Aorta (tissue), 5 donors: ENCODE results near the gene COL7A1. TPM values are rescaled to one million over a fixed set of nuclear protein-coding genes. Genes with fewer than 3 reads are reported as not detected.
"Not testable (repeated sequence)": the region's sequence is repeated elsewhere in the genome, so short reads cannot be mapped to it uniquely, and the experiment has no call there.

Experiments
- ATAC-seq: fragments of 200-7000 bp; cut with Tn5 transposase; one replicate; pipeline ENCODE4 v1.9.1; 2022; ENCODE audit warnings: moderate library complexity; ENCODE audit not compliant: low FRiP score
- DNase-seq, 2 donors: peaks; one replicate each; pipeline ENCODE4 v3.0.0-alpha.2; 2020
- H3K27ac ChIP-seq, 2 donors: one replicate each; pipeline ENCODE4 v1.5.1; 2013; ENCODE audit warnings: low read length in 2 of 2, mild to moderate bottlenecking in 2 of 2, moderate library complexity in 2 of 2, control low read depth in 1 of 2, inconsistent platforms in 1 of 2, low read depth in 1 of 2
- H3K27me3 ChIP-seq, 2 donors: one replicate each; pipeline ENCODE4 v1.6.1; 2013; ENCODE audit warnings: control low read depth in 1 of 2, low read length in 1 of 2, mild to moderate bottlenecking in 1 of 2, moderate library complexity in 1 of 2; ENCODE audit not compliant: insufficient read depth in 2 of 2, control insufficient read depth in 1 of 2
- H3K36me3 ChIP-seq, 2 donors: one replicate each; pipeline ENCODE4 v1.6.1; 2013; ENCODE audit warnings: control low read depth in 1 of 2, low read length in 1 of 2, mild to moderate bottlenecking in 1 of 2; ENCODE audit not compliant: insufficient read depth in 2 of 2, control insufficient read depth in 1 of 2
- H3K4me1 ChIP-seq, 2 donors: one replicate each; pipeline ENCODE4 v1.6.1; 2013; ENCODE audit warnings: low read length in 2 of 2, control low read depth in 1 of 2, mild to moderate bottlenecking in 1 of 2, moderate library complexity in 1 of 2; ENCODE audit not compliant: insufficient read depth in 2 of 2, control insufficient read depth in 1 of 2
- H3K4me3 ChIP-seq, 2 donors: one replicate each; pipeline ENCODE4 v1.5.1; 2013; ENCODE audit warnings: low read length in 2 of 2, control low read depth in 1 of 2, mild to moderate bottlenecking in 1 of 2
- H3K9me3 ChIP-seq: one replicate; pipeline ENCODE4 v1.6.1; 2013; ENCODE audit warnings: mild to moderate bottlenecking, low read length; ENCODE audit not compliant: control insufficient read depth
- WGBS, 2 donors: extraction: QIAGEN DNeasy Blood & Tissue Kit; methylation state at CpG; one replicate each; pipeline ENCODE4 v1.1.7; 2013; 5-methylcytosine and 5-hydroxymethylcytosine counted together
- intact Hi-C, 2 donors: fragments of 100-400 bp; cut with DNase I; formaldehyde crosslinking; loops; one replicate each; pipeline versions ENCODE4 v1.14.2 to v1.15.0; 2022
- polyA plus RNA-seq, 2 donors: library from polyadenylated mRNA; stranded (reverse); fragments of 200-250 nt; gene quantifications; one replicate each; pipeline ENCODE4 v1.2.3, GENCODE V29; 2013
- total RNA-seq, 2 donors: library from RNA; stranded (reverse); fragmentation: NEBNext Ultra II Directional; extraction: Animal tissue kit (Norgen Biotek cat#: 25700); gene quantifications; one replicate each; pipeline ENCODE4 v1.2.1, GENCODE V29; 2021
- donor health status: healthy with polysubstance abuse.
- donor health status: Bipolar disorder and iron deficiency.
- donor health status: DM: no; HTN: no; CAD: no.
- donor health status: DM: no; HTN: no; CAD: no.
- donor health status: DM: yes; HTN: yes; CAD: no.

Gene COL7A1
- total and polyA plus RNA-seq, 4 donors = 3.9 to 217 (median 6.0) TPM

DNA sequence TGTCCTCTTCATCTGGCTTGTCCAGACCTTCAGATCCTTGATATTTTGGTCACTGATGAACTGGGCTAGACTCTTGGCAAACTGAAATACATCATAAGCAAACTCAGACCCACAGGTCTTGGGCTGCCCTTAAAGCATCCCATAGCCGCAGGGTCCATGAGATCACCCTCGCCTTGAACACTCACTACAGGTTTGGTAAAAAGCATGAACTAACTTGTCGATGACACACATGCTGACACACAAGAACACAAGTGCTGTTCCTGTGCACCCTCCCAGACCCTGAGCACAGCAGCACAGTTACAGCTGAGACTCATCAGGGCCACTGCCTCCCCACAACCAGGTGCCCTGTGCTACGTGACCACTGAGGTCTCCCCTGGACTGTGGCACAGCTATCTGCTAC, 59.6 kb downstream of the COL7A1 start:
- H3K4me1 ChIP-seq = no peaks in the 10 kb centered on the region
- 96 to 99% methylated on average over 4 of the region's 4 CpGs for WGBS, 2 donors
- intact Hi-C loops = no loop called here
- no peaks in the 10 kb centered on the region for H3K27me3 ChIP-seq
- no peak for DNase-seq
- ATAC-seq = no peak
- H3K27ac ChIP-seq = no peak overlapping the region
- no peaks in the 10 kb centered on the region for H3K9me3 ChIP-seq
- no peak overlapping the region for H3K4me3 ChIP-seq
- H3K36me3 ChIP-seq = peaks cover 0 to 4% of the 10 kb centered on the region in 2 donors

DNA sequence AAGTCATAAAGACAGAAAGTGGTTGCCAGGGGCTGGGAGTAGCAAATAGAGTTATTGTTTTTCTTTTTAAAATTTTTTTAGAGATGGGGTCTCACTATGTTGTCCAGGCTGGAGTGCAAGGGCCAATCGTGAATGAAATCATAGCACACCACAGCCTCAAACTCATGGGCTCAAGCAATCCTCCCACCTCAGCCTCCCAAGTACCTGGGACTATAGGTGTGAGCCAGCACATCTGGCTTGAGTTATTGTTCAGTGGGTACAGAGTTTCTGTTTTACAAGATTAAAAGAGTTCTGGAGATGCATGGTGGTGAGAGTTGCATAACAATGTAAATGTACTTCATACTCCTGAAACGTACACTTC, 62.2 kb downstream of the COL7A1 start:
- Histone ChIP-seq H3K27ac (no peak overlapping the region), H3K4me1 (no peaks in the 10 kb centered on the region), H3K27me3 (no peaks in the 10 kb centered on the region), H3K4me3 (no peak overlapping the region), H3K36me3 (peaks cover 0 to 5% of the 10 kb centered on the region in 2 donors), H3K9me3 (no peaks in the 10 kb centered on the region)
- 84 to 89% methylated on average over 2 of the region's 2 CpGs for WGBS, 2 donors
- ATAC-seq (no peak), DNase-seq (no peak)
- intact Hi-C loops = no loop called here

DNA sequence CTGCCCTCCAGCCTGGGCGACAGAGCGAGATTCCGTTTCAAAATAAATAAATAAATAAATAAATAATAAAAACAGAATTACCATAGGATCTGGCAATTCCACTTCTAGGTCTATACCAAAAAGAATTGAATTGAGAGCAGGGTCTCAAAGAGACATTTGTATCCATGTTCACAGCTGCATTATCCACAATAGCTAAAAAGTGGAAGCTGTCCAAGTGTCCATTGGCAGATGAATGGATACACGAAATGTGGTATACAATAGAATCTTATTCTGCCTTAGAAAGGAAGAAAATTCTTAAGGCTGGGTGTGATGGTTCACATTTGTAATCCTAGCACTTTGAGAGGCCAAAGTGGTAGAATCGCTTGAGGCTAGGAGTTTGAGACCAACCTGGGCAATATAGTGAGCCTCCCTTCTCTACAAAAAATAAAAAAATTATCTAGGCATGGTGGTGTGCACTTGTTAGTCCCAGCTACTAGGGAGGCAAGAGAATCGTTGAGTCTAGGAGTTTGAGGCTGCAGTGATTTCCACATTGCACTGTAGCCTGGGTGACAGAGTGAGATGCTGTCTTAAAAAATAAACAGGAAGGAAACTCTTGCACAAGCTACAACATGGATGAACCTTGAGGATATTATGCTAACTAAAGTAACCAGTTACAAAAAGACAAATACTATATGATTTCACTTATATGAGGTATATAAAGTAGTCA, 62.7 kb downstream of the COL7A1 start:
- intact Hi-C loops = no loop called here
- DNase-seq (no peak), ATAC-seq (no peak)
- Histone ChIP-seq H3K27me3 (no peaks in the 10 kb centered on the region), H3K9me3 (no peaks in the 10 kb centered on the region), H3K4me1 (no peaks in the 10 kb centered on the region), H3K36me3 (peaks cover 0 to 5% of the 10 kb centered on the region in 2 donors), H3K4me3 (no peak overlapping the region), H3K27ac (no peak overlapping the region)
- WGBS, 2 donors = 96 to 98% methylated on average over 6 of the region's 6 CpGs

DNA sequence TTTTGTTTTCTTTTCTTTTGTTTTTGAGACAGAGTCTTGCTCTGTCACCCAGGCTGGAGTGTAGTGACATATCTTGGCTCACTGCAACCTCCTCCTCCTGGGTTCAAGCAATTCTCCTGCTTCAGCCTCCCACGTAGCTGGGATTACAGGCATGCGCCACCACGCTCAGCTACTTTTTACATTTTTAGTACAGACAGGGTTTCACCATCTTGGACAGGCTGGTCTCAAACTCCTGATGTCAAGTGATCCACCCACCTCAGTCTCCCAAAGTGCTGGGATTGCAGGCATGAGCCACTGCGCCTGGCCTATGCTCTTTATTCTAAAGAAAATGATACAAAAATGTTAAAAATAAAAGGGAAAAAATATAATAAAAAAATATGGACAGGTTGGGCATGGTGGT, 64.4 kb downstream of the COL7A1 start:
- H3K9me3 ChIP-seq, H3K4me3 ChIP-seq, ATAC-seq, H3K4me1 ChIP-seq, intact Hi-C loops, H3K27ac ChIP-seq, H3K27me3 ChIP-seq, H3K36me3 ChIP-seq: not testable (repeated sequence)
- 97% methylated on average over 4 of the region's 4 CpGs for WGBS, 2 donors
- DNase-seq = peak in 1 of 2 donors; percentile 1

DNA sequence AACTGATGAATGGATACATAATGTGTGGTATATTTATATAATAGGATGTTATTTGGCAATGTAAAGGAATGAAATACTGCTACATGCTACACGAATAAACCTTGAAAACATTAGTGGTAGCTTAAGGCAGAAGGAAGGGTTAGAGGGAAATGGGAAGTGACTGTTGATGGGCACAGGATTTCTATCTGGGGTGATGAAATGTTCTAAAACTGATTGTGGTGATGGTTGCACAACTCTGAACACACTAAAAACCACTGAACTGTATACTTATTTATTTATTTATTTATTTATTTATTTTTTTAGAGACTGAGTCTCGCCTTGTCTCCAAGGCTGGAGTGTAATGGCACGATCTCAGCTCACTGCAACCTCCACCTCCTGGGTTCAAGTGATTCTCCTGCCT, 66.4 kb downstream of the COL7A1 start:
- 90 to 91% methylated on average over 3 of the region's 3 CpGs for WGBS, 2 donors
- Histone ChIP-seq H3K9me3 (no peaks in the 10 kb centered on the region), H3K4me3 (no peak overlapping the region), H3K27ac (no peak overlapping the region), H3K27me3 (no peaks in the 10 kb centered on the region), H3K36me3 (peaks cover 0 to 1% of the 10 kb centered on the region in 2 donors), H3K4me1 (no peaks in the 10 kb centered on the region)
- intact Hi-C loops = no loop called here
- DNase-seq (no peak), ATAC-seq (no peak)

DNA sequence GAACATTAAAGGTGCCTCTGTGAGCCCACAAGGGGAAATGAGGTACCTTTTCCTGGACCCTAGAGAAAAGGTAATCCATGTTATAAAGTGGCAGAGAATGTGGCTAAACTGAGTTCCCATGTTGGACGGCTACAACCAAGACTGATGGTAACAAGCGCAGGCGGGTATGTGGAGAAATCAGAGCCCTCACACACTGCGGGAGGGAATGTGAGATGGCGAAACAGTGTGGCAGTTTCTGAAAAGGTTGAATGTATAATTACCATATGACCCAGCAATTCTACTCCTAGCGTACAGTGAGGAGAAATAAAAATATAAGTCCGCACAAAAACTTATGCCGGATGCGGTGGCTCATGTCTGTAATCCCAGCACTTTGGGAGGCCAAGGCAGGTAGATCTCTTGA, 67.1 kb downstream of the COL7A1 start:
- Histone ChIP-seq H3K4me1 (no peaks in the 10 kb centered on the region), H3K27me3 (no peaks in the 10 kb centered on the region), H3K9me3 (no peaks in the 10 kb centered on the region), H3K36me3 (peaks cover 0 to 1% of the 10 kb centered on the region in 2 donors), H3K4me3 (no peak overlapping the region), H3K27ac (no peak overlapping the region)
- intact Hi-C loops = no loop called here
- WGBS, 2 donors = 92 to 95% methylated on average over 9 of the region's 9 CpGs
- no peak for DNase-seq
- ATAC-seq = no peak

DNA sequence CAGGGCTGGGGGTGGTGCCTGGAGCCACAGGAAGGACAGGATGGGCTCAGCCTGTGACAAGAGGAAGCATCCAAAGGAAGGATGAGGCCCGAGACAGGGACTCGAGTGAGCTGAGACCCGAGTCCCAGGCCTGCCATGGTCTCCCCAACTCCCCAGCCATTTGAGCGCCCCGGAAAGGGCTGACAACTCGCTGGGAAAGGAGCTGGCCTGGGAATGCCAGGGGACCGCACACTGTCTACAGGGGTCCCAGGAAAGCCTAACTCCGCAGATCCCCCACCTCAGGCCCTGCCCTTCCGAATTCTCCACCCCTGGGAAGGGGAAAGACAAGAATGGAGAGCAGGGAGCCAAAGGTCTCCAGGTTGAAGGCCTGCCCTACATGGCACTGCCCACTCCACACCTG, 70.2 kb downstream of the COL7A1 start:
- Histone ChIP-seq H3K27ac (no peak overlapping the region), H3K9me3 (no peaks in the 10 kb centered on the region), H3K4me1 (no peaks in the 10 kb centered on the region), H3K4me3 (no peak overlapping the region), H3K27me3 (no peaks in the 10 kb centered on the region), H3K36me3 (peaks cover 0 to 1% of the 10 kb centered on the region in 2 donors)
- intact Hi-C loops = no loop called here
- 88 to 95% methylated on average over 9 of the region's 9 CpGs for WGBS, 2 donors
- ATAC-seq (no peak), DNase-seq (no peak)

DNA sequence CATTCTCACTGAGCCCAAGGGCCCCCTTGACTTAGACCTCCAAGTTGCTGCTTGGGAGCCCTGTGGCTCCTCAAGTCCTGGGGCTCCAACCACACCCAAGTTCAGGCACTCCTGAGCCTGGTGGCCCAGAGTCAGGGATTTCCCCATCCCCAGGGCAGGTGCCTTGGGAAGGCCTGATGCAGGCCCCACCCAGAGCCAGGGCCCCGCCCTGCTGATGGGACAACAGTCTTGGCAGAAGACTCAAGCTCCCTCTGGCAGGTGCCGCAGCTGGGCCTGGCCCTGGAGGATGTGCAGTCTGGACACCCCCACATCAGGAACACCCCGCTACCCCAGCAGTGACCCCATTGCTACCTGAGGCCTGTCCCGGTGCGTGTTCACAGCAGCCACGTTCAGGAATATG, 73.5 kb downstream of the COL7A1 start:
- ATAC-seq (no peak), DNase-seq (peak in 1 of 2 donors; percentile 40)
- Histone ChIP-seq H3K27me3 (no peaks in the 10 kb centered on the region), H3K27ac (no peak overlapping the region), H3K9me3 (no peaks in the 10 kb centered on the region), H3K4me1 (no peaks in the 10 kb centered on the region), H3K36me3 (no peaks in the 10 kb centered on the region), H3K4me3 (no peak overlapping the region)
- intact Hi-C loops = no loop called here
- 93 to 94% methylated on average over 6 of the region's 6 CpGs for WGBS, 2 donors

DNA sequence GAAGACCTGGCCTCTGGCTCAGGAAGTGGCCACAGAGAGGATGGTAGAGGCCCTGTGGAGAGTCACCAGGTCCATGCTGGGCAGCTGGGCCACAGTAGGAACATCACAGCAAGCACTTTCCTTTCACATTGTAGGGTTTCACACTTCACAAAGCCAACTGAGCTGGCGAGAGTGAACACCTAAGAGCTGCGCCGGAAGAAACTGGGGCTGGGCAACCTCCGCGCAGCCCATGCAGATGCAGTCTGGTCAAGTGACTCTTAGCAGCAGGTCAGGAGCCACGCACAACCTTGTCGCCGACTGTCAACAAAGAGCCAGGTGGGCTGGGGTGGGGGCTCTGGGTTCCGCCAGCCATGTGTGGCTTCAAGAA, 75.9 kb downstream of the COL7A1 start:
- H3K4me1 ChIP-seq = no peaks in the 10 kb centered on the region
- H3K27me3 ChIP-seq = no peaks in the 10 kb centered on the region
- intact Hi-C loops = no loop called here
- 94 to 95% methylated on average over 9 of the region's 9 CpGs for WGBS, 2 donors
- no peak for ATAC-seq
- H3K4me3 ChIP-seq = no peak overlapping the region
- H3K27ac ChIP-seq = no peak overlapping the region
- DNase-seq = no peak
- no peaks in the 10 kb centered on the region for H3K9me3 ChIP-seq
- no peaks in the 10 kb centered on the region for H3K36me3 ChIP-seq
